Adrenal gland (tissue), 12 donors: ENCODE measurements around the gene RGS6. TPM values are rescaled to one million over a fixed set of nuclear protein-coding genes. Genes with fewer than 3 reads are reported as not detected.

Source experiments
- DNase-seq, 7 donors: peaks; one replicate each; pipeline ENCODE4 v3.0.0-alpha.2; 2019 to 2020
- H3K27ac ChIP-seq, 5 donors: fragments of 200-600 bp; sonication (generic) in 4 of 5; 1 replicate in 3 of 5; 2 replicates in 2 of 5; pipeline versions ENCODE4 v1.5.1 to v1.8.0; 2016 to 2020; ENCODE audit warnings: mild to moderate bottlenecking in 1 of 5
- H3K27me3 ChIP-seq: fragments of 200-600 bp; 2 replicates; pipeline ENCODE4 v1.8.0; 2021
- H3K36me3 ChIP-seq, 2 donors: fragments of 200-600 bp; replicated peaks in 1 of 2; 1 replicate in 1 of 2; 2 replicates in 1 of 2; pipeline versions ENCODE4 v1.5.1 to v1.8.0; 2018 to 2022
- H3K4me1 ChIP-seq, 2 donors: fragments of 200-600 bp; replicated peaks in 1 of 2; 1 replicate in 1 of 2; 2 replicates in 1 of 2; pipeline versions ENCODE4 v1.5.1 to v1.8.0; 2018 to 2021
- H3K4me3 ChIP-seq, 4 donors: fragments of 200-600 bp; sonication (generic) in 3 of 4; one replicate each; pipeline ENCODE4 v1.5.1; 2016 to 2018
- H3K9me3 ChIP-seq, 3 donors: fragments of 200-600 bp; sonication (generic) in 1 of 3; replicated peaks in 1 of 3; 1 replicate in 2 of 3; 2 replicates in 1 of 3; pipeline versions ENCODE4 v1.5.1 to v1.8.0; 2016 to 2021
- CTCF ChIP-seq, 6 experiments: fragments of 450-650 bp in 4 of 6; fragments of 200-600 bp in 2 of 6; sonication (generic) in 1 of 6; IDR thresholded peaks; 1 replicate in 5 of 6; 2 replicates in 1 of 6; pipeline versions ENCODE4 v1.5.1 to v1.8.0; 2016 to 2021; ENCODE audit warnings: antibody characterized with exemption in 6 of 6, mild to moderate bottlenecking in 2 of 6, moderate library complexity in 1 of 6
- POLR2A ChIP-seq, 2 donors: fragments of 450-650 bp; IDR thresholded peaks; one replicate each; pipeline ENCODE4 v1.6.1; 2017; ENCODE audit warnings: antibody characterized with exemption in 2 of 2, mild to moderate bottlenecking in 2 of 2, moderate library complexity in 1 of 2
- WGBS, 4 donors: extraction: QIAGEN DNeasy Blood & Tissue Kit in 2 of 4; methylation state at CpG; one replicate each; pipeline versions ENCODE4 v1.1.5 to v1.1.7; 2013 to 2017; 5-methylcytosine and 5-hydroxymethylcytosine counted together
- intact Hi-C, 2 donors: fragments of 100-400 bp; cut with DNase I; formaldehyde crosslinking; loops; one replicate each; pipeline versions ENCODE4 v1.14.1 to v1.15.0; 2022 to 2023
- polyA plus RNA-seq, 3 donors: library from polyadenylated mRNA; stranded (reverse); fragments of 200-250 nt in 2 of 3; fragments of 350-450 nt in 1 of 3; fragmentation: Illumina TruSeq in 1 of 3; extraction: RNeasy Lipid Tissue Mini Kit (QIAGEN cat#74804) in 1 of 3; gene quantifications; one replicate each; pipeline ENCODE4 v1.2.3, GENCODE V29; 2013 to 2014
- total RNA-seq, 9 donors: library from RNA; depleted of rRNA in 4 of 9; stranded (reverse); fragments of >200 nt in 4 of 9; fragments of 120-200 nt in 1 of 9; fragmentation: NEBNext Ultra II Directional in 1 of 9; extraction: Animal tissue kit (Norgen Biotek cat#: 25700) in 1 of 9; gene quantifications; one replicate each; pipeline versions ENCODE4 v1.1.0 to v1.2.4, GENCODE V29; 2013 to 2023
- donor health status: healthy with polysubstance abuse.
- donor health status: Bipolar disorder and iron deficiency.
- donor health status: DM: yes; HTN: yes; CAD: no.
- donor health status: DM: no; HTN: no; CAD: no.
- donor health status: DM: no; HTN: no; CAD: no.
- donor health status: DM: yes; HTN: yes; CAD: no.

The RGS6 gene
- total and polyA plus RNA-seq, 12 donors = 0.06 to 4.3 (median 0.41) TPM; not detected in 1

GRCh38 chr14:72332871-72333270, 400.6 kb downstream of the RGS6 start:
- no peak overlapping the region for H3K4me3 ChIP-seq
- peaks cover 0 to 7% of the 10 kb centered on the region in 2 donors for H3K4me1 ChIP-seq
- no peaks in the 10 kb centered on the region for H3K36me3 ChIP-seq
- DNase-seq = no peak
- no peaks in the 10 kb centered on the region for H3K27me3 ChIP-seq
- no peak for TF ChIP-seq CTCF (IDR thresholded peaks at IDR 0.05)
- TF ChIP-seq POLR2A (IDR thresholded peaks at IDR 0.05) = no peak
- no peaks in the 10 kb centered on the region for H3K9me3 ChIP-seq
- intact Hi-C loops = no loop called here
- H3K27ac ChIP-seq = no peak overlapping the region
- WGBS, 4 donors = 70 to 76% (median 74%) methylated on average over 5 of the region's 5 CpGs

GRCh38 chr14:72333357-72333756, 401.1 kb downstream of the RGS6 start:
- Histone ChIP-seq H3K27ac (no peak overlapping the region), H3K27me3 (no peaks in the 10 kb centered on the region), H3K36me3 (no peaks in the 10 kb centered on the region), H3K9me3 (no peaks in the 10 kb centered on the region), H3K4me1 (peaks cover 0 to 7% of the 10 kb centered on the region in 2 donors), H3K4me3 (no peak overlapping the region)
- WGBS, 4 donors = 64 to 75% (median 68%) methylated on average over 3 to 4 of the region's 4 CpGs
- intact Hi-C loops = no loop called here
- DNase-seq = peak in 1 of 7 donors; percentile 19
- TF ChIP-seq POLR2A (IDR thresholded peaks at IDR 0.05) (no peak), CTCF (IDR thresholded peaks at IDR 0.05) (no peak)

GRCh38 chr14:72336311-72336980, 404.2 kb downstream of the RGS6 start:
- H3K27me3 ChIP-seq = no peaks in the 10 kb centered on the region
- intact Hi-C loops = no loop called here
- peaks cover 0 to 7% of the 10 kb centered on the region in 2 donors for H3K4me1 ChIP-seq
- H3K4me3 ChIP-seq = no peak overlapping the region
- DNase-seq = no peak
- TF ChIP-seq POLR2A (IDR thresholded peaks at IDR 0.05) = no peak
- WGBS, 4 donors = 80 to 87% (median 86%) methylated on average over 4 of the region's 4 CpGs
- H3K9me3 ChIP-seq = no peaks in the 10 kb centered on the region
- no peak overlapping the region for H3K27ac ChIP-seq
- H3K36me3 ChIP-seq = no peaks in the 10 kb centered on the region

- Histone ChIP-seq H3K4me1 (no peaks in the 10 kb centered on the region), H3K4me3 (no peak overlapping the region), H3K27ac (peak overlapping the region in 1 of 5 donors; percentile 40), H3K27me3 (no peaks in the 10 kb centered on the region), H3K36me3 (no peaks in the 10 kb centered on the region), H3K9me3 (no peaks in the 10 kb centered on the region)
- DNase-seq = no peak
- TF ChIP-seq POLR2A (IDR thresholded peaks at IDR 0.05) = no peak
- TF ChIP-seq CTCF (IDR thresholded peaks at IDR 0.05) = no peak
- WGBS, 4 donors = 50 to 67% (median 60%) methylated on average over 1 of the region's 1 CpG
- intact Hi-C loops = no loop called here
These were observed 409.0 kb downstream of the RGS6 start for GRCh38 chr14:72341237-72341636.

GRCh38 chr14:72341686-72342085, 409.5 kb downstream of the RGS6 start:
- no peak overlapping the region for H3K4me3 ChIP-seq
- H3K9me3 ChIP-seq = no peaks in the 10 kb centered on the region
- 61 to 72% (median 62%) methylated on average over 2 of the region's 2 CpGs for WGBS, 4 donors
- H3K27me3 ChIP-seq = no peaks in the 10 kb centered on the region
- no peak for DNase-seq
- TF ChIP-seq POLR2A (IDR thresholded peaks at IDR 0.05) = no peak
- TF ChIP-seq CTCF (IDR thresholded peaks at IDR 0.05) = no peak
- intact Hi-C loops = no loop called here
- no peaks in the 10 kb centered on the region for H3K36me3 ChIP-seq
- no peaks in the 10 kb centered on the region for H3K4me1 ChIP-seq
- no peak overlapping the region for H3K27ac ChIP-seq
